Endodermal cell (in vitro differentiated cells): ENCODE results near the gene EVI5L. TPM values are rescaled to one million over a fixed set of nuclear protein-coding genes. Genes with fewer than 3 reads are reported as not detected.

Source experiments
- DNase-seq: peaks from one replicate; pipeline ENCODE4 v3.0.0-alpha.2; 2017
- H3K27ac ChIP-seq: 2 replicates; pipeline ENCODE4 v1.5.1; 2013; ENCODE audit warnings: mild to moderate bottlenecking, low read depth, low read length, moderate library complexity
- H3K27me3 ChIP-seq: 2 replicates; pipeline ENCODE4 v1.6.1; 2013; ENCODE audit warnings: mild to moderate bottlenecking, low read length, moderate library complexity; ENCODE audit not compliant: insufficient read depth, control insufficient read depth, poor library complexity, severe bottlenecking
- H3K36me3 ChIP-seq: 2 replicates; pipeline ENCODE4 v1.7.0; 2013; ENCODE audit warnings: mild to moderate bottlenecking, low read length, moderate library complexity; ENCODE audit not compliant: control insufficient read depth, insufficient read depth
- H3K4me1 ChIP-seq: one replicate; pipeline ENCODE4 v1.7.0; 2013; ENCODE audit warnings: low read length; ENCODE audit not compliant: control insufficient read depth, insufficient read depth
- H3K4me3 ChIP-seq: 2 replicates; pipeline ENCODE4 v1.5.1; 2013; ENCODE audit warnings: mild to moderate bottlenecking, low read length, moderate library complexity
- H3K9ac ChIP-seq: 2 replicates; pipeline ENCODE4 v1.6.1; 2013; ENCODE audit warnings: mild to moderate bottlenecking, low read length, moderate library complexity; ENCODE audit not compliant: poor library complexity, severe bottlenecking; ENCODE audit errors: extremely low read depth
- H3K9me3 ChIP-seq: 2 replicates; pipeline ENCODE4 v1.6.1; 2013; ENCODE audit warnings: mild to moderate bottlenecking, low read length, moderate library complexity; ENCODE audit not compliant: control insufficient read depth
- H3K27ac Mint-ChIP-seq: 2 replicates; pipeline ENCODE4 v1.8.0; 2020; ENCODE audit warnings: mixed read lengths
- H3K27me3 Mint-ChIP-seq: 2 replicates; pipeline ENCODE4 v1.8.0; 2021; ENCODE audit warnings: mild to moderate bottlenecking, mixed read lengths; ENCODE audit not compliant: insufficient read depth
- H3K36me3 Mint-ChIP-seq: 2 replicates; pipeline ENCODE4 v1.8.0; 2020; ENCODE audit warnings: low read depth, mixed read lengths
- H3K4me1 Mint-ChIP-seq: 2 replicates; pipeline ENCODE4 v1.8.0; 2020; ENCODE audit warnings: mixed read lengths
- H3K4me3 Mint-ChIP-seq: 2 replicates; pipeline ENCODE4 v1.8.0; 2020; ENCODE audit warnings: mild to moderate bottlenecking, moderate library complexity, mixed read lengths
- H3K9me3 Mint-ChIP-seq: 2 replicates; pipeline ENCODE4 v1.8.0; 2020; ENCODE audit warnings: mild to moderate bottlenecking, mixed read lengths
- WGBS, 2 experiments: methylation state at CpG; one replicate each; pipeline versions ENCODE4 v1.1.5 to v1.1.7; 2013; ENCODE audit warnings: missing lambda C conversion rate in 2 of 2, mixed read lengths in 1 of 2; ENCODE audit not compliant: insufficient coverage in 1 of 2, insufficient read length in 1 of 2; 5-methylcytosine and 5-hydroxymethylcytosine counted together
- total RNA-seq, 2 donors: library from RNA; stranded (reverse); fragmentation: NEBNext Ultra II Directional in 1 of 2; extraction: Animal tissue kit (Norgen Biotek cat#: 25700) in 1 of 2; gene quantifications; 2 replicates in 1 of 2; 3 replicates in 1 of 2; pipeline ENCODE4 v1.2.1, GENCODE V29; 2021
- TF ChIP-seq, protein P1 (sequence below): fragments of 200-600 bp; sonication (generic); conservative IDR thresholded peaks from 2 replicates; pipeline ENCODE4 v1.5.0; 2021; ENCODE audit warnings: antibody characterized with exemption, mild to moderate bottlenecking

Gene EVI5L
- total RNA-seq, 2 donors from 2014 or later = 6.4 to 9.2 TPM

GRCh38 chr19:7910321-7911161 lies 80.5 kb downstream of the EVI5L start:
- Mint-ChIP-seq H3K4me3 (no peak overlapping the region), H3K9me3 (no peaks in the 10 kb centered on the region), H3K27ac (no peak overlapping the region), H3K36me3 (peaks cover 20% of the 10 kb centered on the region), H3K27me3 (peaks cover 15% of the 10 kb centered on the region), H3K4me1 (peaks cover 2% of the 10 kb centered on the region)
- peaks cover 10% of the 10 kb centered on the region for H3K27me3 ChIP-seq
- no peaks in the 10 kb centered on the region for H3K9me3 ChIP-seq
- 96 to 97% methylated on average over 35 to 54 of the region's 54 CpGs for WGBS, 2 experiments
- peaks cover 30% of the 10 kb centered on the region for H3K36me3 ChIP-seq
- H3K4me1 ChIP-seq = no peaks in the 10 kb centered on the region
- H3K4me3 ChIP-seq = no peak overlapping the region
- no peak for DNase-seq
- H3K9ac ChIP-seq = no peak overlapping the region
- TF ChIP-seq, protein P1, sequence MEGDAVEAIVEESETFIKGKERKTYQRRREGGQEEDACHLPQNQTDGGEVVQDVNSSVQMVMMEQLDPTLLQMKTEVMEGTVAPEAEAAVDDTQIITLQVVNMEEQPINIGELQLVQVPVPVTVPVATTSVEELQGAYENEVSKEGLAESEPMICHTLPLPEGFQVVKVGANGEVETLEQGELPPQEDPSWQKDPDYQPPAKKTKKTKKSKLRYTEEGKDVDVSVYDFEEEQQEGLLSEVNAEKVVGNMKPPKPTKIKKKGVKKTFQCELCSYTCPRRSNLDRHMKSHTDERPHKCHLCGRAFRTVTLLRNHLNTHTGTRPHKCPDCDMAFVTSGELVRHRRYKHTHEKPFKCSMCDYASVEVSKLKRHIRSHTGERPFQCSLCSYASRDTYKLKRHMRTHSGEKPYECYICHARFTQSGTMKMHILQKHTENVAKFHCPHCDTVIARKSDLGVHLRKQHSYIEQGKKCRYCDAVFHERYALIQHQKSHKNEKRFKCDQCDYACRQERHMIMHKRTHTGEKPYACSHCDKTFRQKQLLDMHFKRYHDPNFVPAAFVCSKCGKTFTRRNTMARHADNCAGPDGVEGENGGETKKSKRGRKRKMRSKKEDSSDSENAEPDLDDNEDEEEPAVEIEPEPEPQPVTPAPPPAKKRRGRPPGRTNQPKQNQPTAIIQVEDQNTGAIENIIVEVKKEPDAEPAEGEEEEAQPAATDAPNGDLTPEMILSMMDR = no peak
- H3K27ac ChIP-seq = no peak overlapping the region

GRCh38 chr19:7911508-7912143 lies 81.6 kb downstream of the EVI5L start:
- Histone ChIP-seq H3K27ac (no peak overlapping the region), H3K9me3 (no peaks in the 10 kb centered on the region), H3K9ac (no peak overlapping the region), H3K27me3 (peaks cover 20% of the 10 kb centered on the region), H3K4me1 (no peaks in the 10 kb centered on the region), H3K4me3 (no peak overlapping the region), H3K36me3 (peaks cover 22% of the 10 kb centered on the region)
- WGBS, 2 experiments = 97% methylated on average over 13 to 18 of the region's 18 CpGs
- DNase-seq = no peak
- Mint-ChIP-seq H3K4me1 (no peaks in the 10 kb centered on the region), H3K36me3 (peaks cover 17% of the 10 kb centered on the region), H3K27me3 (peaks cover 24% of the 10 kb centered on the region), H3K27ac (no peak overlapping the region), H3K9me3 (no peaks in the 10 kb centered on the region), H3K4me3 (no peak overlapping the region)
- TF ChIP-seq, protein P1 = no peak

DNA sequence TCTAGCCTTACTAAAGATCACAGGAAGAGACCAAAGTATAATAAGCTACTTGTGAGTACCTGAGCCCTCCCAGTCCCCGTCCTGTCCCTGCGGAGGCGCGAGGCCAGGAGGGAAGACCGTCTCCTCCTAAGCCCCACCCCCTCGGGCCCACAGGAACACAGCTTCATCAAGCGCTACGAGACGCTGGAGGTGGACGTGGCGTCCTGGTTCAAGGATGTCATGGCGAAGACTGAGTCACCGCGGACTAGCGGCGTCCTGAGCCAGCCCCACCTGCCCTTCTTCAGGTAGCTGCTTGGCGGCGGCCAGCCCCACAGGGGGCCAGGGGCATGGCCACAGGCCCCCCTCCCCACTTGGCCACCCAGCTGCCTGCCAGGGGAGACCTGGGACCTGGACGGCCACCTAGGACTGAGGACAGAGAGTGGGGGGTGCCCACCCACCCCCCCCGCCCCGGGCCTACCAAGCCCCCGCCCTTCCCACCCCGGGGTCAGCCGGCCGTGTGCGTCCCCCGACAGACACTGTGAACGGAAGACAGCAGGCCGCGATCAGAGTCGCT lies 82.2 kb downstream of the EVI5L start:
- Histone ChIP-seq H3K4me1 (no peaks in the 10 kb centered on the region), H3K4me3 (no peak overlapping the region), H3K27ac (no peak overlapping the region), H3K9me3 (no peaks in the 10 kb centered on the region), H3K36me3 (peaks cover 19% of the 10 kb centered on the region), H3K27me3 (peaks cover 26% of the 10 kb centered on the region), H3K9ac (no peak overlapping the region)
- no peak for DNase-seq
- no peak overlapping the region for H3K4me3 Mint-ChIP-seq
- peaks cover 30% of the 10 kb centered on the region for H3K27me3 Mint-ChIP-seq
- TF ChIP-seq, protein P1 = no peak
- H3K9me3 Mint-ChIP-seq = no peaks in the 10 kb centered on the region
- H3K36me3 Mint-ChIP-seq = peaks cover 17% of the 10 kb centered on the region
- H3K27ac Mint-ChIP-seq = no peak overlapping the region
- H3K4me1 Mint-ChIP-seq = no peaks in the 10 kb centered on the region
- 94 to 96% methylated on average over 23 to 31 of the region's 31 CpGs for WGBS, 2 experiments
